Type B pancreatic cell (in vitro differentiated cells): ENCODE measurements around the gene ZNF691. TPM values are rescaled to one million over a fixed set of nuclear protein-coding genes. Genes with fewer than 3 reads are reported as not detected.

Source experiments
- DNase-seq: peaks from one replicate; pipeline ENCODE4 v3.0.0; 2021; ENCODE audit warnings: mixed read lengths; ENCODE audit not compliant: unreplicated experiment; ENCODE audit errors: extremely low spot score
- H3K27ac Mint-ChIP-seq: 2 replicates; pipeline ENCODE4 v1.8.0; 2021; ENCODE audit warnings: mild to moderate bottlenecking, mixed read lengths
- H3K27me3 Mint-ChIP-seq: 2 replicates; pipeline ENCODE4 v1.8.0; 2021; ENCODE audit warnings: mixed read lengths
- H3K36me3 Mint-ChIP-seq: 2 replicates; pipeline ENCODE4 v1.8.0; 2021; ENCODE audit warnings: mixed read lengths
- H3K4me1 Mint-ChIP-seq: one replicate; pipeline ENCODE4 v1.8.0; 2021; ENCODE audit warnings: mixed read lengths; ENCODE audit not compliant: unreplicated experiment
- H3K4me3 Mint-ChIP-seq: 2 replicates; pipeline ENCODE4 v1.8.0; 2021; ENCODE audit warnings: mild to moderate bottlenecking, mixed read lengths
- H3K9me3 Mint-ChIP-seq: 2 replicates; pipeline ENCODE4 v1.8.0; 2021; ENCODE audit warnings: mixed read lengths
- CTCF ChIP-seq: fragments of 200-600 bp; sonication (generic); conservative IDR thresholded peaks from 2 replicates; pipeline ENCODE4 v1.5.0; 2021; ENCODE audit warnings: antibody characterized with exemption, mild to moderate bottlenecking
- total RNA-seq: library from RNA; stranded (reverse); gene quantifications from 2 replicates; pipeline ENCODE4 v1.2.1, GENCODE V29; 2021; ENCODE audit warnings: low replicate concordance

The ZNF691 gene
- total RNA-seq, 1 donor from 2014 or later, result 18.0 TPM

- no peak for TF ChIP-seq CTCF
- Mint-ChIP-seq H3K27ac (peak overlapping the region; percentile 27), H3K4me1 (peaks cover 24% of the 10 kb centered on the region), H3K4me3 (peak overlapping the region; percentile 97), H3K27me3 (no peaks in the 10 kb centered on the region), H3K9me3 (peaks cover 13% of the 10 kb centered on the region), H3K36me3 (peaks cover 42% of the 10 kb centered on the region)
- DNase-seq, result no peak
These were observed 1.5 kb downstream of the ZNF691 start for GRCh38 chr1:42847721-42848460.

GRCh38 chr1:42848823-42849537 is 2.6 kb downstream of the ZNF691 start:
- no peak for DNase-seq
- peak overlapping the region; percentile 1 for H3K4me3 Mint-ChIP-seq
- no peaks in the 10 kb centered on the region for H3K27me3 Mint-ChIP-seq
- no peak overlapping the region for H3K27ac Mint-ChIP-seq
- no peak for TF ChIP-seq CTCF
- H3K36me3 Mint-ChIP-seq, result peaks cover 52% of the 10 kb centered on the region
- peaks cover 24% of the 10 kb centered on the region for H3K4me1 Mint-ChIP-seq
- H3K9me3 Mint-ChIP-seq, result peaks cover 13% of the 10 kb centered on the region

GRCh38 chr1:42849944-42850343 is 3.5 kb downstream of the ZNF691 start:
- Mint-ChIP-seq H3K4me3 (peak overlapping the region; percentile 2), H3K9me3 (peaks cover 13% of the 10 kb centered on the region), H3K36me3 (peaks cover 53% of the 10 kb centered on the region), H3K27ac (no peak overlapping the region), H3K4me1 (peaks cover 24% of the 10 kb centered on the region), H3K27me3 (no peaks in the 10 kb centered on the region)
- TF ChIP-seq CTCF, result no peak
- no peak for DNase-seq

GRCh38 chr1:42851420-42851819 is 5.0 kb downstream of the ZNF691 start:
- H3K27me3 Mint-ChIP-seq, result no peaks in the 10 kb centered on the region
- H3K9me3 Mint-ChIP-seq, result peaks cover 18% of the 10 kb centered on the region
- H3K4me3 Mint-ChIP-seq, result no peak overlapping the region
- no peak for DNase-seq
- TF ChIP-seq CTCF, result no peak
- peaks cover 18% of the 10 kb centered on the region for H3K4me1 Mint-ChIP-seq
- H3K27ac Mint-ChIP-seq, result no peak overlapping the region
- peaks cover 62% of the 10 kb centered on the region for H3K36me3 Mint-ChIP-seq

GRCh38 chr1:42851960-42852607 is 5.7 kb downstream of the ZNF691 start:
- DNase-seq, result no peak
- Mint-ChIP-seq H3K9me3 (peaks cover 18% of the 10 kb centered on the region), H3K36me3 (peaks cover 66% of the 10 kb centered on the region), H3K27me3 (no peaks in the 10 kb centered on the region), H3K4me3 (no peak overlapping the region), H3K27ac (no peak overlapping the region), H3K4me1 (peaks cover 16% of the 10 kb centered on the region)
- TF ChIP-seq CTCF, result no peak
